Nucleus accumbens (tissue), 56 donors: ENCODE results near the gene PLP1.
"Not testable (repeated sequence)": the region's sequence is repeated elsewhere in the genome, so short reads cannot be mapped to it uniquely, and the experiment has no call there.

Experiments
- DNase-seq, 56 donors: peaks; one replicate each; lab custom pipeline; 2025; lab: John Stamatoyannopoulos, UW

Gene PLP1

GRCh38 chrX:103780336-103781061, 3.9 kb downstream of the PLP1 start:
- DNase-seq, result peak in 51 of 56 donors; percentile 1 to 89 (median 66)

GRCh38 chrX:103781062-103781402, 4.4 kb downstream of the PLP1 start:
- DNase-seq, result peak in 11 of 56 donors; percentile 5 to 80 (median 64)

- no peak for DNase-seq
These were observed 5.1 kb downstream of the PLP1 start for GRCh38 chrX:103781706-103782105.

GRCh38 chrX:103782640-103783039, 6.0 kb downstream of the PLP1 start:
- peak in 51 of 56 donors; percentile 1 to 85 (median 54) for DNase-seq

- DNase-seq, result no peak
These were observed 6.6 kb downstream of the PLP1 start for GRCh38 chrX:103783196-103783595.

- DNase-seq, result peak in 4 of 56 donors; percentile 5 to 23 (median 12)
These were observed 7.3 kb downstream of the PLP1 start for GRCh38 chrX:103783971-103784370.

- DNase-seq, result no peak
These were observed 12.4 kb downstream of the PLP1 start for GRCh38 chrX:103789004-103789403.

GRCh38 chrX:103791228-103791627, 14.6 kb downstream of the PLP1 start:
- no peak for DNase-seq

- DNase-seq, result no peak
These were observed 15.3 kb downstream of the PLP1 start for GRCh38 chrX:103791826-103792485.

GRCh38 chrX:103792916-103793544, 16.4 kb downstream of the PLP1 start:
- no peak for DNase-seq

- peak in 4 of 56 donors; percentile 18 to 62 (median 34) for DNase-seq
These were observed 16.9 kb downstream of the PLP1 start for GRCh38 chrX:103793545-103793940.

GRCh38 chrX:103794119-103794518, 17.5 kb downstream of the PLP1 start:
- DNase-seq, result no peak

- DNase-seq, result no peak
These were observed 21.1 kb downstream of the PLP1 start for GRCh38 chrX:103797691-103798090.

GRCh38 chrX:103800318-103800717, 23.7 kb downstream of the PLP1 start:
- DNase-seq, result no peak

GRCh38 chrX:103805860-103806259, 29.2 kb downstream of the PLP1 start:
- DNase-seq, result no peak

- no peak for DNase-seq
These were observed 30.3 kb downstream of the PLP1 start for GRCh38 chrX:103806862-103807474.

- DNase-seq, result no peak
These were observed 35.2 kb downstream of the PLP1 start for GRCh38 chrX:103811858-103812257.

- DNase-seq, result not testable (repeated sequence)
These were observed 40.5 kb downstream of the PLP1 start for GRCh38 chrX:103817101-103817500.

- DNase-seq, result peak in 2 of 56 donors; percentile 0 to 1
These were observed 40.9 kb downstream of the PLP1 start for GRCh38 chrX:103817502-103817901.

- DNase-seq, result no peak
These were observed 42.4 kb downstream of the PLP1 start for GRCh38 chrX:103818842-103819619.
